ENCODE results near the gene PDIA5. TPM values are rescaled to one million over a fixed set of nuclear protein-coding genes. Genes with fewer than 3 reads are reported as not detected.

Gene PDIA5
- total RNA-seq, 1 donor from 2014 or later = 14.2 TPM

GRCh38 chr3:123083383-123084124 is 16.7 kb downstream of the PDIA5 start:
- Mint-ChIP-seq H3K27ac (ENCODE audit: unreplicated experiment) (peak overlapping the region; percentile 92), H3K9me3 (no peaks in the 10 kb centered on the region), H3K27me3 (ENCODE audit: low read depth) (no peaks in the 10 kb centered on the region), H3K36me3 (ENCODE audit: low read depth) (no peaks in the 10 kb centered on the region), H3K4me1 (peaks cover 66% of the 10 kb centered on the region), H3K4me3 (peak overlapping the region; percentile 8)
- no peak for TF ChIP-seq CTCF (conservative IDR thresholded peaks at IDR 0.05)
- DNase-seq (ENCODE audit: low read depth, low spot score) = no peak

GRCh38 chr3:123084192-123084591 is 17.4 kb downstream of the PDIA5 start:
- no peak for TF ChIP-seq CTCF (conservative IDR thresholded peaks at IDR 0.05)
- Mint-ChIP-seq H3K4me3 (no peak overlapping the region), H3K9me3 (no peaks in the 10 kb centered on the region)

GRCh38 chr3:123084738-123085237 is 18.0 kb downstream of the PDIA5 start:
- DNase-seq (ENCODE audit: low read depth, low spot score) = no peak
- Mint-ChIP-seq H3K27me3 (ENCODE audit: low read depth) (no peaks in the 10 kb centered on the region), H3K4me3 (no peak overlapping the region), H3K4me1 (peaks cover 70% of the 10 kb centered on the region), H3K36me3 (ENCODE audit: low read depth) (no peaks in the 10 kb centered on the region), H3K27ac (ENCODE audit: unreplicated experiment) (no peak overlapping the region), H3K9me3 (no peaks in the 10 kb centered on the region)
- TF ChIP-seq CTCF (conservative IDR thresholded peaks at IDR 0.05) = no peak

More at GRCh38 chr3:123084192-123084591, 17.4 kb downstream of the PDIA5 start:
- peak overlapping the region; percentile 92 for H3K27ac Mint-ChIP-seq (ENCODE audit: unreplicated experiment)
- H3K27me3 Mint-ChIP-seq (ENCODE audit: low read depth) = no peaks in the 10 kb centered on the region
- no peaks in the 10 kb centered on the region for H3K36me3 Mint-ChIP-seq (ENCODE audit: low read depth)
- DNase-seq (ENCODE audit: low read depth, low spot score) = no peak
- peaks cover 70% of the 10 kb centered on the region for H3K4me1 Mint-ChIP-seq

GRCh38 chr3:123085293-123085931 is 18.6 kb downstream of the PDIA5 start:
- Mint-ChIP-seq H3K4me3 (no peak overlapping the region), H3K27ac (ENCODE audit: unreplicated experiment) (peak overlapping the region; percentile 17), H3K4me1 (peaks cover 73% of the 10 kb centered on the region), H3K27me3 (ENCODE audit: low read depth) (no peaks in the 10 kb centered on the region), H3K9me3 (no peaks in the 10 kb centered on the region), H3K36me3 (ENCODE audit: low read depth) (no peaks in the 10 kb centered on the region)
- TF ChIP-seq CTCF (conservative IDR thresholded peaks at IDR 0.05) = no peak
- DNase-seq (ENCODE audit: low read depth, low spot score) = no peak

GRCh38 chr3:123085932-123086627 is 19.3 kb downstream of the PDIA5 start:
- Mint-ChIP-seq H3K4me3 (no peak overlapping the region), H3K4me1 (peaks cover 80% of the 10 kb centered on the region), H3K9me3 (no peaks in the 10 kb centered on the region), H3K36me3 (ENCODE audit: low read depth) (no peaks in the 10 kb centered on the region), H3K27me3 (ENCODE audit: low read depth) (no peaks in the 10 kb centered on the region), H3K27ac (ENCODE audit: unreplicated experiment) (no peak overlapping the region)
- no peak for TF ChIP-seq CTCF (conservative IDR thresholded peaks at IDR 0.05)
- DNase-seq (ENCODE audit: low read depth, low spot score) = no peak

Data from neural crest cell (in vitro differentiated cells).